Lower lobe of right lung (tissue), 2 donors: ENCODE measurements around the gene PON1. TPM values are rescaled to one million over a fixed set of nuclear protein-coding genes. Genes with fewer than 3 reads are reported as not detected.

ENCODE experiments used
- ATAC-seq, 2 donors: fragments of 200-7000 bp; cut with Tn5 transposase; one replicate each; pipeline ENCODE4 v1.9.1; 2020 to 2022; ENCODE audit warnings: mild to moderate bottlenecking in 2 of 2, moderate library complexity in 2 of 2
- DNase-seq: peaks from one replicate; pipeline ENCODE4 v3.0.0-alpha.2; 2020
- H3K27ac ChIP-seq: fragments of 200-600 bp; one replicate; pipeline ENCODE4 v1.8.0; 2022
- H3K27me3 ChIP-seq: fragments of 200-600 bp; one replicate; pipeline ENCODE4 v1.8.0; 2022; ENCODE audit warnings: low read depth
- H3K36me3 ChIP-seq: fragments of 200-600 bp; one replicate; pipeline ENCODE4 v1.8.0; 2022; ENCODE audit warnings: mild to moderate bottlenecking
- H3K4me1 ChIP-seq: fragments of 200-600 bp; one replicate; pipeline ENCODE4 v1.8.0; 2022
- H3K4me3 ChIP-seq: fragments of 200-600 bp; one replicate; pipeline ENCODE4 v1.8.0; 2022; ENCODE audit warnings: mild to moderate bottlenecking
- H3K9me3 ChIP-seq: fragments of 200-600 bp; one replicate; pipeline ENCODE4 v1.8.0; 2022
- intact Hi-C: fragments of 100-400 bp; cut with DNase I; formaldehyde crosslinking; loops from one replicate; pipeline ENCODE4 v1.11.0; 2022
- total RNA-seq: library from RNA; stranded (reverse); fragmentation: NEBNext Ultra II Directional; extraction: Animal tissue kit (Norgen Biotek cat#: 25700); gene quantifications from one replicate; pipeline ENCODE4 v1.2.1, GENCODE V29; 2021
- TF ChIP-seq, protein P1 (sequence below): fragments of 200-600 bp; IDR thresholded peaks from one replicate; pipeline ENCODE4 v1.8.0; 2022; ENCODE audit warnings: antibody characterized with exemption, mild to moderate bottlenecking
- donor health status: DM: no; HTN: yes; CAD: no; lungs with severe emphysema.

PON1 gene
- total RNA-seq, 1 donor from 2014 or later, result 0.24 TPM

DNA sequence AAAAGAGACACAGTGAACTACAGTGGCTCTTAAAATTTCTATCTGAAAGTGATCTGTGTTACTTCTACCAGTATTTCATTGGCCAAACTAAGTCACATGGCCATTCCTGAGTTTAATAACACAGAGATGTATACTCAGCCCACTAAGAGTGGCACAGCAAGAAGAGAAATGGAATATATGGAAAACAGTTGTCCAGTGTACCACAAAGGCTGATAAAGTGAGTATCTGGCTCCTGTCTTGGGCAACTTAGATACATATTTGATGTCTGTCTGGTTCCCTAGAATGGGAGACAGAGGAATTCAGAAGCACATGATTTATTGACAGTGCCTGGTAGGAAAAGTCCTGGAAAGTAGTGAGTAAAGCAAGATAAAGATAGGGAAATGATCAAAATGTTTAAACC, 10.1 kb upstream of the PON1 start:
- no peak overlapping the region for H3K4me3 ChIP-seq
- no peaks in the 10 kb centered on the region for H3K27me3 ChIP-seq
- DNase-seq (no peak), ATAC-seq (no peak)
- peaks cover 13% of the 10 kb centered on the region for H3K4me1 ChIP-seq
- H3K36me3 ChIP-seq, result no peaks in the 10 kb centered on the region
- TF ChIP-seq, protein P1, sequence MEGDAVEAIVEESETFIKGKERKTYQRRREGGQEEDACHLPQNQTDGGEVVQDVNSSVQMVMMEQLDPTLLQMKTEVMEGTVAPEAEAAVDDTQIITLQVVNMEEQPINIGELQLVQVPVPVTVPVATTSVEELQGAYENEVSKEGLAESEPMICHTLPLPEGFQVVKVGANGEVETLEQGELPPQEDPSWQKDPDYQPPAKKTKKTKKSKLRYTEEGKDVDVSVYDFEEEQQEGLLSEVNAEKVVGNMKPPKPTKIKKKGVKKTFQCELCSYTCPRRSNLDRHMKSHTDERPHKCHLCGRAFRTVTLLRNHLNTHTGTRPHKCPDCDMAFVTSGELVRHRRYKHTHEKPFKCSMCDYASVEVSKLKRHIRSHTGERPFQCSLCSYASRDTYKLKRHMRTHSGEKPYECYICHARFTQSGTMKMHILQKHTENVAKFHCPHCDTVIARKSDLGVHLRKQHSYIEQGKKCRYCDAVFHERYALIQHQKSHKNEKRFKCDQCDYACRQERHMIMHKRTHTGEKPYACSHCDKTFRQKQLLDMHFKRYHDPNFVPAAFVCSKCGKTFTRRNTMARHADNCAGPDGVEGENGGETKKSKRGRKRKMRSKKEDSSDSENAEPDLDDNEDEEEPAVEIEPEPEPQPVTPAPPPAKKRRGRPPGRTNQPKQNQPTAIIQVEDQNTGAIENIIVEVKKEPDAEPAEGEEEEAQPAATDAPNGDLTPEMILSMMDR, result no peak
- intact Hi-C loops, result no loop called here
- H3K27ac ChIP-seq, result no peak overlapping the region
- H3K9me3 ChIP-seq, result no peaks in the 10 kb centered on the region

DNA sequence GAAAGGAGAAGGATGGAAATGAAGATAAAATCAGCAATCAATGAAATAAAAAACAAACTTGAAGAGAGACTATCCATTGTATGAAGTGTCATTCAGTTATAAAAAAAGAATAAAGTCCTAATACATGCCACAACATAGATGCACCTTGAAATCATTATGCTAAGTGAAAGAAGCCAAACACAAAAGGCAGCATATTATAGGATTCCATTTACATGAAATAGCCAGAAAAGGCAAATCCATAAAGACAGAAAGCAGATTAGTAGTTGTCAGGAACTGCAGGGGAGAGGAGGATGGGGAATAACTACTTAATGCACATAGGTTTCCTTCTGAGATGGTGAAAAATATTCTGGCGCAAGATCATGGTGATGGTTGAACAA, 6.6 kb upstream of the PON1 start:
- peak overlapping the region; percentile 33 for H3K27ac ChIP-seq
- TF ChIP-seq, protein P1, result no peak
- intact Hi-C loops, result no loop called here
- H3K9me3 ChIP-seq, result no peaks in the 10 kb centered on the region
- peak overlapping the region; percentile 41 for H3K4me3 ChIP-seq
- H3K4me1 ChIP-seq, result peaks cover 13% of the 10 kb centered on the region
- H3K27me3 ChIP-seq, result no peaks in the 10 kb centered on the region
- ATAC-seq (no peak), DNase-seq (no peak)
- no peaks in the 10 kb centered on the region for H3K36me3 ChIP-seq

DNA sequence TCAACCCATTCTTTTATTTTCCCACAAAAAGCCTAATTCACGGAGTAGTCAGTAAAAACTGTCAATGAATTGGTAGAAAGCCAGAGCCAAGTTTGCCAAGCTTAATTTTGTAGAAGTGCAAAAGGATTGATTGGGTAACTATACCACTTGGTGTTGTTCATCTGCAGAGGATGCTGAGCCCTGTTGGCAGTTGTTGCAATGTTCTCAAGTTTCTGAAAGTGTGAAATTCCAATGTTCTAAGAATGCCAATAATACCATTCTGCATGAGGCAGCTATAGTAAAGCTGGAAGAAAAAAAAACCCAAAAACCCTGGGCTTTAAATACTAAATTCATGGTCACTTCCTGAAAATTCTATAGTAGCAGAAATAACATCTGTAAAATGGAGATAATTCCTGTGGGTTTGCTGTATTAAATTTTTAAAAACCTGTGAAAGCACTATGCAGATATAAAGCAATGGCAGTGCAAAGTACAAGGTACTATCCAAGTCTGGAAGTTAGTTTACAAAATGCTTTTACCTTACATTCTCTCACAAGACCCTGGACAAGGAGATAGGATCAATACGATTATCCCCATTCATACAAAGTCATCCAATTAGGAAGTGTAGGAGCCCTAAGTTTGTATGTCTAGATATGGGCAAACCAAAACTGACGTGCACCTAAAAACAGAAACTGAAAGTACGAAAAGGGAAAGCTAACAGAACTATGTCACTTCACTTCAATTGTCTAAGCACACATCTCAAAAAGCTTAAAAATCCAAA, 6.0 kb upstream of the PON1 start:
- Histone ChIP-seq H3K27ac (peak overlapping the region; percentile 33), H3K9me3 (no peaks in the 10 kb centered on the region), H3K4me1 (peaks cover 13% of the 10 kb centered on the region), H3K27me3 (no peaks in the 10 kb centered on the region), H3K4me3 (peak overlapping the region; percentile 41), H3K36me3 (no peaks in the 10 kb centered on the region)
- intact Hi-C loops, result no loop called here
- TF ChIP-seq, protein P1, result no peak
- peak; percentile 37 to 73 for ATAC-seq
- no peak for DNase-seq

DNA sequence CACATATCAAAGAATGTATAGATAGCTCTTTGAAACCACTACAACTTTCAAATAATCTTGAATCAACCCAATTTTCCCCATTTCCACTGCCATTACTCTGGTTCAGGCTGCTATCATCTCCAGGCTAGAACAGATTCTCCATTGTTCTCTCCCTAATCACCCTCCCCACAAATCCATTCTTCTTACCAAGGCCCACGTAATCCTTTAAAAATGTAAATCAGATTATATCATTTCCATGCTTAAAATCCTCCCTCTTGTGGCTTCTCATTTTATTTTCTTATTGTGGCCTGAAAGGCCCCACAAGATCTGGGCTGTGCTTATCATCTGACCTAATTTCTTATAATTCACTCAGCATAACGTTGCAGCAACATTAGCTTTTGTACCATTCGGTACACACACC, 3.0 kb upstream of the PON1 start:
- ATAC-seq, result no peak
- Histone ChIP-seq H3K4me1 (peaks cover 13% of the 10 kb centered on the region), H3K4me3 (no peak overlapping the region), H3K36me3 (no peaks in the 10 kb centered on the region), H3K9me3 (no peaks in the 10 kb centered on the region), H3K27me3 (peaks cover 4% of the 10 kb centered on the region), H3K27ac (no peak overlapping the region)
- intact Hi-C loops, result no loop called here
- TF ChIP-seq, protein P1, result no peak
- DNase-seq, result no peak

DNA sequence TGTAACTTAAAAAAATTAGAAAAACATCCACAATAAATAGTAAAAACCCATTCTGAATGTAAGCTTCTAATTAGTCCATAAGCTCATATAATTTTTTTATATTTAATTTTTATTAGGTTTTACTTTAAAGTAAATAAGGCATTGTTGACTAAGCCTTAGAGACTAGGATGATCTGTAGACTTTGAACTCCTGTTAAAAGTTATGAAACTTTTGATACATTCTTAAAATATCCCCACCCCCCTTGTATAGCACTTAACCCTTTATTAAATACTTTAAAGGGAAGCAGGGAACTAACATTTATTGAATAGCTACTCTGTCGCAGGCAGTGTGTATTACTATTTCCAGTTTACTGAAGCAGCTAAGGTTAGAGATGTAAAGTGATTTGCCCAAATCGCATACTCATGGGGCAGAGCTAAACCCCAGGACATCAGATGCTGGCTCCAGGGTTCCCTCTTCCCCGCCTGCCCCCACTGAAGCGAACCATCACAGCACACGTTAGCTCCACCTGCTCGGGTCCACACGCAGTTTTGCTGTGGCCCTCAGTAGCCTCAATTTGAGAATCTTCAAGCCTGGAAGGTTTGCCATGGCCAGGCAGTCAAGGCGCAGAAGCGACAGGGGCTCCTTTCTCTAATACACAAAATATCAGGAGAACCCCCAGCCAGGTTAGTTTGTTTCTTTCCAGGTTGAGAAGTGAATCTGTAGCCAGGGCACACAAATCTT, 762 bp downstream of the PON1 start:
- DNase-seq, result no peak
- H3K27ac ChIP-seq, result no peak overlapping the region
- no peak for ATAC-seq
- H3K4me3 ChIP-seq, result no peak overlapping the region
- intact Hi-C loops, result no loop called here
- H3K4me1 ChIP-seq, result no peaks in the 10 kb centered on the region
- TF ChIP-seq, protein P1, result no peak
- H3K9me3 ChIP-seq, result no peaks in the 10 kb centered on the region
- peaks cover 4% of the 10 kb centered on the region for H3K27me3 ChIP-seq
- H3K36me3 ChIP-seq, result no peaks in the 10 kb centered on the region
